ENCODE data around the gene VAV1. TPM values are rescaled to one million over a fixed set of nuclear protein-coding genes. Genes with fewer than 3 reads are reported as not detected.

VAV1 gene
- total and polyA plus RNA-seq, 2 experiments from 2014 or later: 0.82 to 1.8 TPM

GRCh38 chr19:6803036-6803404 lies 30.5 kb downstream of the VAV1 start:
- Mint-ChIP-seq H3K4me3 (no peak overlapping the region), H3K27ac (no peak overlapping the region), H3K36me3 (ENCODE audit: low read depth) (peaks cover 27% of the 10 kb centered on the region), H3K27me3 (ENCODE audit: insufficient read depth, low read depth, poor library complexity) (peaks cover 2% of the 10 kb centered on the region), H3K4me1 (no peaks in the 10 kb centered on the region), H3K9me3 (peaks cover 90% of the 10 kb centered on the region)
- no peaks in the 10 kb centered on the region for H3K9me2 ChIP-seq (ENCODE audit: insufficient read depth)
- H3K27ac ChIP-seq (ENCODE audit: low read depth): peak overlapping the region; percentile 50; the same call in 1 of the 2 replicates
- no peaks in the 10 kb centered on the region for H3K36me3 ChIP-seq (ENCODE audit: insufficient read depth)
- DNase-seq (ENCODE audit: low spot score): peak; percentile 3
- no peaks in the 10 kb centered on the region; the same call in 1 of the 2 replicates for H3F3A ChIP-seq (replicated peaks; ENCODE audit: low read depth)
- no peak overlapping the region for H3K4me3 ChIP-seq
- no peak for ATAC-seq
- no peaks in the 10 kb centered on the region for H3K27me3 ChIP-seq (ENCODE audit: insufficient read depth)
- no peaks in the 10 kb centered on the region for H4K20me1 ChIP-seq (replicated peaks; ENCODE audit: insufficient read depth)
- H2AFZ ChIP-seq: no peak overlapping the region
- TF ChIP-seq, protein P1, sequence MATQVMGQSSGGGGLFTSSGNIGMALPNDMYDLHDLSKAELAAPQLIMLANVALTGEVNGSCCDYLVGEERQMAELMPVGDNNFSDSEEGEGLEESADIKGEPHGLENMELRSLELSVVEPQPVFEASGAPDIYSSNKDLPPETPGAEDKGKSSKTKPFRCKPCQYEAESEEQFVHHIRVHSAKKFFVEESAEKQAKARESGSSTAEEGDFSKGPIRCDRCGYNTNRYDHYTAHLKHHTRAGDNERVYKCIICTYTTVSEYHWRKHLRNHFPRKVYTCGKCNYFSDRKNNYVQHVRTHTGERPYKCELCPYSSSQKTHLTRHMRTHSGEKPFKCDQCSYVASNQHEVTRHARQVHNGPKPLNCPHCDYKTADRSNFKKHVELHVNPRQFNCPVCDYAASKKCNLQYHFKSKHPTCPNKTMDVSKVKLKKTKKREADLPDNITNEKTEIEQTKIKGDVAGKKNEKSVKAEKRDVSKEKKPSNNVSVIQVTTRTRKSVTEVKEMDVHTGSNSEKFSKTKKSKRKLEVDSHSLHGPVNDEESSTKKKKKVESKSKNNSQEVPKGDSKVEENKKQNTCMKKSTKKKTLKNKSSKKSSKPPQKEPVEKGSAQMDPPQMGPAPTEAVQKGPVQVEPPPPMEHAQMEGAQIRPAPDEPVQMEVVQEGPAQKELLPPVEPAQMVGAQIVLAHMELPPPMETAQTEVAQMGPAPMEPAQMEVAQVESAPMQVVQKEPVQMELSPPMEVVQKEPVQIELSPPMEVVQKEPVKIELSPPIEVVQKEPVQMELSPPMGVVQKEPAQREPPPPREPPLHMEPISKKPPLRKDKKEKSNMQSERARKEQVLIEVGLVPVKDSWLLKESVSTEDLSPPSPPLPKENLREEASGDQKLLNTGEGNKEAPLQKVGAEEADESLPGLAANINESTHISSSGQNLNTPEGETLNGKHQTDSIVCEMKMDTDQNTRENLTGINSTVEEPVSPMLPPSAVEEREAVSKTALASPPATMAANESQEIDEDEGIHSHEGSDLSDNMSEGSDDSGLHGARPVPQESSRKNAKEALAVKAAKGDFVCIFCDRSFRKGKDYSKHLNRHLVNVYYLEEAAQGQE (IDR thresholded peaks at IDR 0.05; ENCODE audit: unreplicated experiment): no peak
- TF ChIP-seq ETS1 (IDR thresholded peaks at IDR 0.05) (no peak), EZH2phosphoT487 (IDR thresholded peaks at IDR 0.05; ENCODE audit: unreplicated experiment) (no peak), JUNB (IDR thresholded peaks at IDR 0.05; ENCODE audit: unreplicated experiment) (no peak), ZNF331 (CRISPR knock-in tag; IDR thresholded peaks at IDR 0.05; ENCODE audit: low read depth) (no peak), NANOG (IDR thresholded peaks at IDR 0.05; ENCODE audit: borderline replicate concordance) (no peak), POLR2AphosphoS5 (IDR thresholded peaks at IDR 0.05; ENCODE audit: low read depth) (no peak), ZNF114 (CRISPR knock-in tag; IDR thresholded peaks at IDR 0.05) (no peak), EZH2 (IDR thresholded peaks at IDR 0.05; ENCODE audit: low read depth, unreplicated experiment) (no peak), CREB1 (CRISPR knock-in tag; IDR thresholded peaks at IDR 0.05; ENCODE audit: low read depth) (no peak), STAT1 (IDR thresholded peaks at IDR 0.05; ENCODE audit: unreplicated experiment) (no peak), ZNF462 (CRISPR knock-in tag; IDR thresholded peaks at IDR 0.05) (no peak)
- TF ChIP-seq, protein P2, sequence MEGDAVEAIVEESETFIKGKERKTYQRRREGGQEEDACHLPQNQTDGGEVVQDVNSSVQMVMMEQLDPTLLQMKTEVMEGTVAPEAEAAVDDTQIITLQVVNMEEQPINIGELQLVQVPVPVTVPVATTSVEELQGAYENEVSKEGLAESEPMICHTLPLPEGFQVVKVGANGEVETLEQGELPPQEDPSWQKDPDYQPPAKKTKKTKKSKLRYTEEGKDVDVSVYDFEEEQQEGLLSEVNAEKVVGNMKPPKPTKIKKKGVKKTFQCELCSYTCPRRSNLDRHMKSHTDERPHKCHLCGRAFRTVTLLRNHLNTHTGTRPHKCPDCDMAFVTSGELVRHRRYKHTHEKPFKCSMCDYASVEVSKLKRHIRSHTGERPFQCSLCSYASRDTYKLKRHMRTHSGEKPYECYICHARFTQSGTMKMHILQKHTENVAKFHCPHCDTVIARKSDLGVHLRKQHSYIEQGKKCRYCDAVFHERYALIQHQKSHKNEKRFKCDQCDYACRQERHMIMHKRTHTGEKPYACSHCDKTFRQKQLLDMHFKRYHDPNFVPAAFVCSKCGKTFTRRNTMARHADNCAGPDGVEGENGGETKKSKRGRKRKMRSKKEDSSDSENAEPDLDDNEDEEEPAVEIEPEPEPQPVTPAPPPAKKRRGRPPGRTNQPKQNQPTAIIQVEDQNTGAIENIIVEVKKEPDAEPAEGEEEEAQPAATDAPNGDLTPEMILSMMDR (conservative IDR thresholded peaks at IDR 0.05; ENCODE audit: low read depth in 2 of 2): no peak
- H3K79me2 ChIP-seq (replicated peaks; ENCODE audit: insufficient read depth): no peaks in the 10 kb centered on the region
- no peak overlapping the region for H3K4me2 ChIP-seq
- H3K4me1 ChIP-seq (ENCODE audit: insufficient read depth): peaks cover 25% of the 10 kb centered on the region

All from GM23338 (cell line).